ENCODE measurements around the gene NDUFB7.

The NDUFB7 gene

GRCh38 chr19:14529254-14530004 lies 42.4 kb downstream of the NDUFB7 start, which contains the start of gene TECR:
Gene TECR, plus strand, starts transcription at chr19:14529594. Its CDS starts 103 bp downstream, at chr19:14529697.
- peak; percentile 99 for DNase-seq (ENCODE audit: low read depth)
- H3K4me3 ChIP-seq (ENCODE audit: low read depth, low read length): peak within 1 kb of the TSS; percentile 98

GRCh38 chr19:14528419-14529253 lies 43.2 kb downstream of the NDUFB7 start:
- peak overlapping the region; percentile 98 for H3K4me3 ChIP-seq (ENCODE audit: low read depth, low read length)
- no peak for DNase-seq (ENCODE audit: low read depth)

DNA sequence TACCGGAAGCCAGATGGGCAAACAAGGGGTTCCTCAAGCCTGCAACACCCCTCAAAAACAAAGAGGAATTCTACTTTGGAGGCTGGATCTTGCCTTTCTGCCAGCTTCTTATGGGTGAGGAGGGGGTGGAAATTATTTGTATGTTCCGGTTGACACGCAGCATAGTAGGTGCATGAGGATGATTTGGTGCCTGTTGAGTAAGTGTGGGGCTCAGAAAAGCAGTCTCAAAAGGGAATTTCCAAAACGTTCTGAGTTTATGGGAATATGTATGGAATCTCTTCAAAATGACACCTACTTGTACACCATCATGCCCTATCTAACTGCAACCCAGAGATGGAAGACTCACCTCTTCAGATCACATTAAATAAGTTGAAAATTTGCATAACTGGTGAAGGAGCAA lies 45.4 kb downstream of the NDUFB7 start:
- no peak for DNase-seq (ENCODE audit: low read depth)
- H3K4me3 ChIP-seq (ENCODE audit: low read depth, low read length): no peak overlapping the region

GRCh38 chr19:14525729-14526128 lies 46.1 kb downstream of the NDUFB7 start:
- no peak for DNase-seq (ENCODE audit: low read depth)
- no peak overlapping the region for H3K4me3 ChIP-seq (ENCODE audit: low read depth, low read length)

- no peak for DNase-seq (ENCODE audit: low read depth)
Measured at GRCh38 chr19:14520543-14520942, 51.3 kb downstream of the NDUFB7 start.

GRCh38 chr19:14519860-14520407 lies 51.9 kb downstream of the NDUFB7 start:
- peak; percentile 61 for DNase-seq (ENCODE audit: low read depth)
- H3K4me3 ChIP-seq (ENCODE audit: low read depth, low read length): no peak overlapping the region

More at GRCh38 chr19:14520543-14520942, 51.3 kb downstream of the NDUFB7 start:
- H3K4me3 ChIP-seq (ENCODE audit: low read depth, low read length): no peak overlapping the region

- no peak overlapping the region for H3K4me3 ChIP-seq (ENCODE audit: low read depth, low read length)
Measured at GRCh38 chr19:14519245-14519859, 52.5 kb downstream of the NDUFB7 start.

DNA sequence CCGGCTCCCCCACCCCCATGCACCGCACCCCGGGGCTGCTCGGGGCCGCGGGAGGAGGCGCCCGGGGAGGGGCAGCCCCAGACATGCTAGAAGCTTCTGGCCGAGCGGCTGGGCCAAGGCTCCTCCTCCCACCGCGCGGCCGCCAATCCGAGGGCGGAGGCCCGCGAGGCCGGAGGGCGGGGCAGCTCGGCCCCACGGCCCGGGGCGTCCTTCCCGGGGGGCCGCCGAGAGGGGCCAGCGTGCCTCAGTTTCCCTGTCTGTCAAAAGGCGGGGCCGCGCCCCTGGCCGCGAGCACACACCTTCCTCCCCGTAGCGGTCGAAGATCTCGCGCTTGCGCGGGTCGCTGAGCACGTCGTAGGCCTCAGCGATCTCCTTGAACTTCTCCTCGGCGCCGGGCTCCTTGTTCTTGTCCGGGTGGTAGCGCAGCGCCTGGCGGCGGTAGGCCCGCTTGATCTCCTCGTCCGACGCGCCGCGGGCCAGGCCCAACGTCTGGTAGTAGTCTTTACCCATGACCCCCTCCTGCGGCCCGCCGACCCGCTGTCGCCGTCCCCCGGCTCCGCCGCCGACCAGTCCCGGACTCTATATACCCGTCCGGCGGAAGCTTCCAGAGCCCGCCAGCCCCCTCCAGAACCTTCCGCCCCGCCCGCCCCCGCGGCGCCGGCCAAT lies 53.9 kb downstream of the NDUFB7 start, which contains the start of gene DNAJB1:
Gene DNAJB1 (minus strand): TSS at position 558 of the 666 bp plus-strand sequence. CDS start 48 bp downstream, at position 510.
- peak within 1 kb of the TSS; percentile 90 for H3K4me3 ChIP-seq (ENCODE audit: low read depth, low read length)
- no peak for DNase-seq (ENCODE audit: low read depth)

More at GRCh38 chr19:14519245-14519859, 52.5 kb downstream of the NDUFB7 start:
- DNase-seq (ENCODE audit: low read depth): no peak

GRCh38 chr19:14517446-14517839 lies 54.4 kb downstream of the NDUFB7 start:
- DNase-seq (ENCODE audit: low read depth): no peak
- peak overlapping the region; percentile 90 for H3K4me3 ChIP-seq (ENCODE audit: low read depth, low read length)

GRCh38 chr19:14516746-14517438 lies 55.0 kb downstream of the NDUFB7 start:
- peak overlapping the region; percentile 90 for H3K4me3 ChIP-seq (ENCODE audit: low read depth, low read length)
- DNase-seq (ENCODE audit: low read depth): no peak

Measured in skeletal muscle cell (primary cell).